ENCODE measurements around the gene CDKAL1. TPM values are rescaled to one million over a fixed set of nuclear protein-coding genes. Genes with fewer than 3 reads are reported as not detected.

The CDKAL1 gene
- polyA plus RNA-seq, 2 of the 4 experiments (the other 2 are of a cell fraction): 4.7 to 8.3 TPM

DNA sequence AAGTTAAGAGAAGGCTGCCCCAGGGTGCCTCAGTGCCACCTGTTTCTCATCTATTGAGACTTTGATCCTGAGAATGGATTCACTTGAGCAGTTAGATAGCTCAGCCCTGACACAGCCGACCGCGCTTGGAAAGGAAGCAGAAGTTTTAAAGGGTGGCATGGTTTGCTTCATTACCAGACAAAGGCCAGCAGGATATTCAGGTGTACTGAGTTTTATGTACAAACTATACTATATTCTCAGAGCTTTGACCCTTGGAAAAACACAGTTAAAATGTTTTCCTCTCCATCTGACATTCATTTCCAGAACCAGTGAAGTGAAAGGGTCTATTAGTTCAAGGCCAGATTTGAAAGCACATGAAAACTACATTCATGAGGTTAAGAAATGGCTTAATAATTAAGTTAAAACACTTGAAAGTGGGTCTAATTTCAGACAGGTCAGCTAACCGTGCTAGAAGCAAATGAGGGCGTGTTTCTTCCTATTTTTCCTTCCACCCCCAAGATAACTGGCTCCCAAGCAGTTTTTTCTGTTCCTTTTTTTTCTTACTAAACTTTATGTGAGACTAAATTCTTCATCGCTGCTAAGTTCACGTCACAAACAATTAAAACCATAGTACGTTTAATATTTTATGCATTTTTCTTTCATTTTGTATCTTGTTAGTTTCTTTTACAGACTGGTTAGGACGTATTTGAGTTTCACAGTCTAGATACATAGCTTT lies 674.0 kb downstream of the CDKAL1 start (continued):
- no peak for TF ChIP-seq FOSL2 (IDR thresholded peaks at IDR 0.05)
- no peak for TF ChIP-seq FOSL2 (CRISPR knock-in tag; IDR thresholded peaks at IDR 0.05)
- TF ChIP-seq GATA3 (IDR thresholded peaks at IDR 0.05; ENCODE audit: borderline replicate concordance): no peak
- no peak for TF ChIP-seq HDAC2 (IDR thresholded peaks at IDR 0.05)
- no peak for TF ChIP-seq MAX (IDR thresholded peaks at IDR 0.05)
- no peak for TF ChIP-seq TP53 (CRISPR knock-in tag; IDR thresholded peaks at IDR 0.05)
- TF ChIP-seq JUN (IDR thresholded peaks at IDR 0.05): no peak
- TF ChIP-seq NPAS2 (CRISPR knock-in tag; IDR thresholded peaks at IDR 0.05; ENCODE audit: borderline replicate concordance): no peak
- TF ChIP-seq SMC3 (IDR thresholded peaks at IDR 0.05): no peak
- TF ChIP-seq TFCP2L1 (CRISPR knock-in tag; IDR thresholded peaks at IDR 0.05): no peak

- Histone ChIP-seq H3K4me1 (no peaks in the 10 kb centered on the region), H3K4me2 (no peak overlapping the region), H3K9me3 (no peaks in the 10 kb centered on the region), H3K27ac (no peak overlapping the region), H3K4me3 (no peak overlapping the region)
- TF ChIP-seq ESRRA (IDR thresholded peaks at IDR 0.05; ENCODE audit: borderline replicate concordance, low read length): no peak
- no peak for TF ChIP-seq NFE2L2 (conservative IDR thresholded peaks at IDR 0.05; ENCODE audit: low read length)
- no peak for TF ChIP-seq FOSL2 (IDR thresholded peaks at IDR 0.05)
- TF ChIP-seq FOSL2 (CRISPR knock-in tag; IDR thresholded peaks at IDR 0.05): no peak
- TF ChIP-seq KDM1A (IDR thresholded peaks at IDR 0.05; ENCODE audit: low read depth): no peak
- TF ChIP-seq BHLHE40 (IDR thresholded peaks at IDR 0.05; ENCODE audit: low read depth, low read length): no peak
- 69% methylated on average over 5 of the region's 5 CpGs for WGBS (ENCODE audit: missing lambda C conversion rate)
- ATAC-seq: no peak
- ChIA-PET POLR2A (no interaction called here), CTCF (interaction anchor here (1.5 kb wide), 1 partner anchor 9 kb away, joined by 4 read pairs; no protein-coding TSS in a partner anchor)
- FAIRE-seq: no peak
- no peak for DNase-seq (ENCODE audit: low read depth in 1 of 2, low spot score in 1 of 2)
Observed at GRCh38 chr6:21208796-21209186, 674.5 kb downstream of the CDKAL1 start.

- Histone ChIP-seq H3K4me3 (no peak overlapping the region), H3K4me1 (no peaks in the 10 kb centered on the region), H3K4me2 (no peak overlapping the region), H3K27ac (no peak overlapping the region), H3K9me3 (no peaks in the 10 kb centered on the region)
- POLR2A ChIA-PET: no interaction called here
- TF ChIP-seq NFE2L2 (conservative IDR thresholded peaks at IDR 0.05; ENCODE audit: low read length) (no peak), RCOR1 (IDR thresholded peaks at IDR 0.05; ENCODE audit: low read depth, low read length) (no peak), FOSB (CRISPR knock-in tag; IDR thresholded peaks at IDR 0.05) (no peak), KDM1A (IDR thresholded peaks at IDR 0.05; ENCODE audit: low read depth) (no peak), RFX5 (IDR thresholded peaks at IDR 0.05) (no peak), ELK1 (IDR thresholded peaks at IDR 0.05; ENCODE audit: low read depth, low read length) (no peak), NR3C1 (IDR thresholded peaks at IDR 0.05) (no peak), JUNB (IDR thresholded peaks at IDR 0.05) (no peak), ZSCAN20 (CRISPR knock-in tag; IDR thresholded peaks at IDR 0.05) (no peak), POLR2A (IDR thresholded peaks at IDR 0.05; ENCODE audit: low read length) (no peak), ZFP36 (IDR thresholded peaks at IDR 0.05; ENCODE audit: borderline replicate concordance, partially characterized antibody) (no peak), ZC3H11A (IDR thresholded peaks at IDR 0.05) (no peak), ZNF302 (CRISPR knock-in tag; IDR thresholded peaks at IDR 0.05) (no peak), E2F6 (IDR thresholded peaks at IDR 0.05; ENCODE audit: borderline replicate concordance, low read depth) (no peak), RARB (CRISPR knock-in tag; IDR thresholded peaks at IDR 0.05) (no peak), SMC3 (IDR thresholded peaks at IDR 0.05) (no peak), FOXS1 (CRISPR knock-in tag; IDR thresholded peaks at IDR 0.05) (no peak), PBX3 (IDR thresholded peaks at IDR 0.05) (no peak)
- TF ChIP-seq, protein P1, sequence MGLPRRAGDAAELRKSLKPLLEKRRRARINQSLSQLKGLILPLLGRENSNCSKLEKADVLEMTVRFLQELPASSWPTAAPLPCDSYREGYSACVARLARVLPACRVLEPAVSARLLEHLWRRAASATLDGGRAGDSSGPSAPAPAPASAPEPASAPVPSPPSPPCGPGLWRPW (IDR thresholded peaks at IDR 0.05): no peak
- no peak for ATAC-seq
- FAIRE-seq: no peak
- WGBS (ENCODE audit: missing lambda C conversion rate): 94% methylated on average over 3 of the region's 3 CpGs
- DNase-seq (ENCODE audit: low read depth in 1 of 2, low spot score in 1 of 2): no peak
- CTCF ChIA-PET: no interaction called here
Observed at GRCh38 chr6:21213492-21213891, 679.2 kb downstream of the CDKAL1 start.
